CD4-positive, alpha-beta T cell treated with Interleukin-15 for 4 hours (primary cell): Measurements from ENCODE around the gene KRT17.
"Not testable (repeated sequence)": the region's sequence is repeated elsewhere in the genome, so short reads cannot be mapped to it uniquely, and the experiment has no call there.

Experiments
- DNase-seq: peaks from one replicate; pipeline ENCODE4 v3.0.0-alpha.2; 2020; ENCODE audit warnings: low spot score

The KRT17 gene

DNA sequence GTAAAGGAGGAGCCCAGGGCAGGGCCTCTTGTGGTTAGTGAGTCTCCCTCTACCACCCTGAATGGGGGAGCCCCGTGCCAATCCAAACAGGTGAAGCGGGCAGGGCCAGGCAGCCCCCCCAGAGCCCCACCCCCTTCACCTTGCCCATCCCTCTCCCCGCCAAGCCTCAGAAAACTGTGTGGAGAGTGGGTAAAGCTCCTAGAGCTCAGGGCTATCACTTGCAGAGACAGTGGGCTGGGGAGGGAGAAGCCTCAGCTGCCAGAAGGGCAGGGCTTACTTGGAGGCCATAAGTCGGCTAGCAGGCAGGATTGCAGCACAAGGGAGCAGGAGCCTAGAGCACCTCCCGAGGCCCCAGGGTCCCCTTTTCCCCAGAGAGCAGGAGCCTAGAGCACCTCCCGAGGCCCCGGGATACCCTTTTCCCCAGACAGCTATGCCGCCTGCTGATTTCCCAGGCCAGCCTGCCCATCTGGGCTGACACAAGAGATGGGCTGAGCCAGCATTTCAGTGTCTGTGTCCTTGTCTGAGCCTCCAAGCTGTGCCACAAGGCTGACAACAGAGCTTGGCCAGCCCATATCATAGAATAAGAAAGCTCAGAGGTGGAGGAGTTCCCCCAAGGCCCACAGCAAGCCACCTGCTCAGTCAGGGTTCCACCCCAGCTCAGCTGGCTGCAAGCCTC lies 30.9 kb downstream of the KRT17 start:
- DNase-seq = no peak

DNA sequence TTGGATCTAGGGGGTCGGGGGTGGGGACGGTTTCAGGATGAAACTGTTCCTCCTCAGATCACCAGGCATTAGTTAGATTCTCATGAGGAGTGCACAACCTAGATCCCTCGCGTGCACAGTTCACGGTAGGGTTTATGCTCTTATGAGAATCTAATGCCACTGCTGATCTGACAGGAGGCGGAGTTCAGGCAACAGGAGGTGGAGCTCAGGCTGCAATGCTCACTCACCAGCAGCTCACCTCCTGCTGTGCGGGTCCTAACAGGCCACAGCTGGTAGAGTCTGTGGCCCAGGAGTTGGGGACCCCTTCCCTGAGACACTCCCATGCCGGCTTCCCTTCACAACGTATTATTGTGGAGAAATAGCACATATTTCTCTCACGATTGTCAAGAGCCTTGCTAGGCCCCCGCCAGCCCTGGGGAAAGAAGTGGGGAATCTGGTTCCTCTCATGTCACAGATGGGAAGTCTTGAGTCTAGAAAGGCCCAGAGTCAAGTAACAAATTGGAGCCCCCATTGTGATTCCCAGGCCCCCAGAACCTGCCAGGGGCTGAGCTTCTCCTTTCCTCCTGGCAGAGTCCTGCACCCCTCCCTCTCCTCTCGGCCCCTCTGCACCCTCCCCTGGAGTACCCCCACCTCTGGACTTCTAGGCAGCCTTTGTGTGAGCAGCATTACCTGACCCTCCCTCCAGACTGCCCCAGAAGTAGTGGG lies 31.6 kb downstream of the KRT17 start:
- no peak for DNase-seq

DNA sequence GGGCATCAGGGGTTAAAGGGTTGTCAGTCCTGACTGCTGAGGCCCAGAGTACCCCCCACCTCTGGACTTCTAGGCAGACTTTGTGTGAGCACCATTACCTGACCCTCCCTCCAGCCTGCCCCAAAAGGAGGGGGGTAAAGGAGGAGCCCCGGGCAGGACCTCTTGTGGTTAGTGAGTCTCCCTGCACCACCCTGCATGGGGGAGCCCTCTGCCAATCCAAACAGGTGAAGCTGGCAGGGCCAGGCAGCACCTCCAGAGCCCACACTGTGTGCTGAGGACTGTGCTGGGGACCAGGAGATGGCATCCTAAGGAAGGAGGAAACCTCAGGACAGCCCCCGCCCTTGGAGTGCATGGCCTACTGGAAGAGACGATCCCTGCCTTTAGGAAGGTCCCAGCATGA lies 35.1 kb downstream of the KRT17 start:
- no peak for DNase-seq

DNA sequence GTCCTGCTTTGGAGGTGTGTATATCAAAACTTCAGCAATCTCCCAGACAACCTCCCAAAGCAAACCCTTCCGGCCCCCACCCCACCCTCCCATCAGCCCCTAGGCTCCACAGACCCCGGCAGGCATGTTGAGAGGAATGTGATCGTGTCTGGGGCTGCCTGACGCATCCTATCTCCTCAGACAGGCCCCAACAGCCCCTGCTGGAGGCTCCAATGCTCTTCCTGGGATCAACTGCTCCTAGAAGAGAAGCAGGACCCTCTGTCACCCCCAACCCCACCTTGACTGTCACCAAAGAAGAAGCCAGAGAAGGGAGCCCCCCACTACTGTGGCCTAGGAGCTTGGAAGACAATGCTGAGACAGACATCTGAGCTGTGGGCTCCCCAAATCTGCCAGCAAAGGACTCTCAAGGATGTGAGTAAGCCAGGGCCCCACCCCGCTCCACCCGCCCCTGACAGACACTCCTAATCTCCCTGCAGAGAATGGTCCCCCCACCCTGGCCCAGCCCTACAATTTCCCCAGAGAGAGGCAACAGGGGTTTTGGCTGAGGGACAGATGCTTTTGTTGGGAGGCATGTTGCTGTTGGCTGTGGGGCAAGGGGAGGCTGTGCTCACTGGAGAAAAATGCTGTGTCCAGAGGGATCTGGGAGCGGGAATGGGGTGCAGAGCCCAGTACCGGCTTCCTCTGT lies 36.1 kb downstream of the KRT17 start:
- no peak for DNase-seq

DNA sequence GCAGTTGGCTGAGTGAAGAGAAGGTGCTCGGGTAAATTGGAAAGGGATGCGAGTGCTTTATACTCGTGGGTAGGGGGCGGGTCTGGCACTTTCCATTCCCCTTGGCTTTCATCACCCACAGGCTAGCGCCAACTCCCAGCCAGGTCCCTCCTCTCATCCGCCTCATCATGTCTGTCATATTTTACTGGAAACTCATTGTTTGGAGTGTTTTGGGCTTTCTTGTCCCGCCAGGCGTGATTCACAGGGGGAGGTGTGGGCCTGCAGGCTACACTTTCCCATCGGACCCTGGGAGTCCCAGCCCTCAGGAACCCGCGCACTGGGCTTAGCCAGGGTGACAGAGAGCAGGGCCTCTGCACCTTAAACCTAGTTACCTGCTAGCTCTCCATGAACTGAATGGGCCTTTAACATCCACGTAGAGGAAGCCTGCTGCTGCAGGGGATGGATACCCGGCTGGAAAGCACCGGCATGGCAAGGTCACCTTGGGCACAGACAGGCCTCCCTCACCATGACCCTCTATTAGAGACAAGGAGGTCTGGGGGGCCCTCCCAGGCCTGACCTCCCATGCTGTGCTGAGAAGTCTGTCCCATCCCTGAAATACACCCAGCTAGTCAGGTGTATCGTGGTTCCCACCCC lies 37.4 kb downstream of the KRT17 start, which contains the start of gene KRT14:
Gene KRT14 (minus strand): TSS at position 33 of the 633 bp plus-strand sequence. CDS start 61 bp downstream, outside the sequence.
- no peak for DNase-seq

DNA sequence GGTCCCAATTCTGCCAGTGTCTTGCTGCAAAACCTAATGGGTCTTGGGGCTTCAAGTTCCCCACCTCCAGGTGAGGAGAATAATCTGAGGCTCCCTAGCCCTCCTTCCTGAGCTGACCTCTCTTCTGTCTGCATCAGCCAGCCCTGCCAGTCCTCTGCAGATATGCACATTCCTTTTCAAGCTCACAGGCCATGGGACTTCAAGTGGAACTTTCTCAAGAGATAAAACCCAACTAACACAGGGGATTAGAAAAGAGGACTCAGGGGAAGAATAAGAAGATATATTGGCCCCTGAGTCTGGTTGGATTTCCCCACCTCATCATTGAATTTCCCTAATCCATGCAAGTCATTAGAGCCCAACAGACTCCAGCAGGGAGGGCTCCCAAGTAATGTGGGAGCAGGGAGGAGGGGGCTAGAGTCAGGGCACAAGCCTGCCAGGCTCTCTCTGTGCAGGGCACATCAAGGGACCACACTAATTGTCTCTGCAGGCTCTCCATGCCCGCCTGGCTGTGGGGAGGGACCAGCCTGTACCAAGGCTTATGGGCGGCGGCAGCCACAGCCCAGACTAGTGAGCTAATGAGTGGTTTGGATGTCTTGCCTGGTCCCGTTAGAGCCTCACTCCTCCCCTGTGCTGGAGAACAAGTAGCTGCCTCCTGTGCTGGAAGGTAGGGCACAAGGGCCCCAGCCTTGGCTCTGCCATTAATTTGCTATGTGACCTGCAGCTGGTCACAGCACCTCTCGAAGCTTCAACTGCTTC lies 38.9 kb downstream of the KRT17 start:
- DNase-seq = no peak

DNA sequence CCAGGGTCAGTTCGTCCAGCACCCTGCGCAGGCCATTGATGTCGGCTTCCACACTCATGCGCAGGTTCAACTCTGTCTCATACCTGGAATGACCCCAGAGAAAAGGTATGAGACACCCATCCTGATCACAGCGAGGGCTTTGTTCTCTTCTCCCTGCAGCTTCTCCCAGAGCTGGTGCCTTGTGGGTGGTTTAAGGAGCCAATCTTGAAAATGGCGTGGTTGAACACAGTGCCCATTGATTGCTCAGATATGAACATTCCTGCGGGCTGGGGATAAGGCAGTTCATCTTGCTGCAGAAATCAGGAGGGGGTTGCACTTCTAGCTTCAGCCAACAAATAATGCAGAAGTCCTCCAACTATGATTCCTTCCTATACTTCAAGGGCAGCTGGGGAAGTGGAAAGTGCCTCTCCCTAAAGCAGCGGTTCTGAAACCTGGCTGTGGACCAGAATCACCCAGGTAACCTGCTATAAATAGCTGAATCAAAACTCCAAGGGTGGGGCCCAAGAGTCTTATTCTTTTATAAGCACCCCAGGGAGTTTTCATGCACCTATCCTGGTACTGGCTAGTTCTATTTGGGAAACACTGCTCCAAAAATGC lies 39.9 kb downstream of the KRT17 start:
- not testable (repeated sequence) for DNase-seq

DNA sequence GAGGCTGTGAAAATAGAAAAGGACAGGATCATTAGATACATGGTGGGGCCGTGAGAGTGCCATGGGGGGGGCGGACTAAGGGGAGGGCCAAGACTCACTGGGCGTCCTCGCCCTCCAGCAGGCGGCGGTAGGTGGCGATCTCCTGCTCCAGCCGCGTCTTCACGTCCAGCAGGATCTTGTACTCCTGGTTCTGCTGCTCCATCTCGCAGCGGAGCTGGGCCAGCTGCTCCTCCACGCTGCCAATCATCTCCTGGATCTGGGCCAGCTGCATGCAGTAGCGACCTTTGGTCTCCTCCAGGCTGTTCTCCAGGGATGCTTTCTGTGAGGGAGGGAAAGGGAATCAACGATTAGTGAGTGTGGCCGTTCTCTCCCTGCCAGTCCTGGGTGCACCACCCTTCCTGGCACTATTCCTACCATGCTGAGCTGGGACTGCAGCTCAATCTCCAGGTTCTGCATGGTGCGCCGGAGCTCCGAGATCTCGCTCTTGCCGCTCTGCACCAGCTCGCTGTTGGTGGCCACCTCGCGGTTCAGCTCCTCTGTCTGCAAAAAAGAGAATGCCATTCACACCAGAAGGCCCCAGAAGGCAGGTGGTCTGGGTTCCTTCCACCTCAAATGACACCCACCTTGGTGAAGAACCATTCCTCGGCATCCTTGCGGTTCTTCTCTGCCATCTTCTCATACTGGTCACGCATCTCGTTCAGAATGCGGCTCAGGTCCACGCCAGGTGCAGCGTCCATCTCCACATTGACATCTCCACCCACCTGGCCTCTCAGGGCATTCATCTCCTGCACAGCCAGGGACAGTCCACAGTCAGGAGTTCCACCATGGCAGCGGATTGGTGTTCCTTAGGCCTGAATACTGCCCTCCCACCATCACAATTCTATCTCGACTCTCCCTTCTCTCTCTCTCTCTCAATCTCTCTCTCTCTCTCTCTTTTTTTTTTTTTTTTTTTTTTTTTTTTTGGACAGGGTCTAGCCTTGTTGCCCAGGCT lies 40.9 kb downstream of the KRT17 start:
- no peak for DNase-seq

DNA sequence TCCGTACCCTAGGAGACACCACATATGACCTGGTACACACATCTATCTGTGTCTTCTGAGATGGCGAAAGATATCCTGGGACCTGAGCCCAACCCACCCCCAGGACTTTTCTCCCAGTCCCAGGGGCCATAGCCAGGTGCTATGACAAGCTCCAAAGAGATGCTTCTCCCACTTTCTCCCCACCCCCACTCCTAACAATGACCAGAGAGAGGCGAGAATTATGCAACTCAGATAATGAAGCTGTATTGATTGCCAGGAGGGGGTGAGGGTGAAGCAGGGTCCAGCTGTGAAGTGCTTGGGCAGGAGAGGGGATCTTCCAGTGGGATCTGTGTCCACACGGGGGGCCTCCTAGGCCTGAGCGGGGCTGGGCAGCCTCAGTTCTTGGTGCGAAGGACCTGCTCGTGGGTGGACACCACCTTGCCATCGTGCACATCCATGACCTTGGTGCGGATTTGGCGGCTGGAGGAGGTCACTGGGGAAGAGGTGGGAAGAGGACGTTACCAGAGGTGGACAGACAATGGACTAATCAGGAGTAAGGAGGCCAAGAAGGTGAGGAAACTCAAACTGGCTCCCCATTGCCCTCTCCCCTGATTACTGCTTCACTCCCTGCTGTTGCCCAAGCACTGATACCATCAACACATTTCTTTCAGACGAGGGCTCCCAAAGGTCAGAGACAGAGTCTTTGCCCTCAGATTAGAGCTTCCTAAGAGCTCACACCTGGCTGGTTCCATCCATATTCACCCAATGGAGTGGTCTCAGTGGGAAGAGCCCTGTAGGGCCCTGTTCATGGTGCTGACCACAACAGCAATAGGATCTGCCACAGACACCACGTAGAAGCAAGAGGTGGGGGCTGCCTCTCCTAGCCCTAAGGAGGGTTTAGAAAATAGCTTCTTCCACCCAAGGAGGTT lies 42.1 kb downstream of the KRT17 start:
- DNase-seq = not testable (repeated sequence)

DNA sequence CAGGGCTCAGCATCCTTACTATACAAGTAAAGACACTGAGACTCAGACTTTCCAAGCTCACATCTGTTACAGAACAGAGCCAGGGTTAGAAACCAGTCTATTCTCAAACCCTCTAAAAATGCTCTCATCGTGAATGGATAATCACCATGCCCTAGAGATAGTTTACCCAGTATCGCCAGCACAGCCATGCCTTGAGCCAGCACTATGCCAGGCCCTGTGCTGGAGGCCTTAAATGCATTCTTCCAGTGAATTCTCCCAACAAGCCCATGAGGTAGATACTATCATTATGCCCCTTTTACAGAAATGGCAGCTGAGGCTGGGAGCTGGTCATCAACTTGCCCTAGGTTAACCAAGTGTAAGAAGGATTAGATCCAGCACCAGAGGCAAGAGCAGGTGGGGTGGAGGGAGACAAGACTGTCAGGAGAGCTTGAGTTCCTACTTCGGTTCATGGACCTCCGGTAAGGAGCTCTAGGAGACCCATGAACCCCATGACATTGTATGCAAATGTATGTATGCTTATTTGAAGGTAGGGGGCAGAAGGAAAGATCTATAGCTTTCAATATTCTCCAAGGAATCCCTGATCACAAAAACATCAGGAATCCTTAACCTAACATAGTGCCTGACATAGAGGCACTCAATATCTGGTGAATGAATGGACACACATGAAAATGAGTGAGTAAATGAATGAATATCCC lies 42.9 kb downstream of the KRT17 start:
- no peak for DNase-seq

DNA sequence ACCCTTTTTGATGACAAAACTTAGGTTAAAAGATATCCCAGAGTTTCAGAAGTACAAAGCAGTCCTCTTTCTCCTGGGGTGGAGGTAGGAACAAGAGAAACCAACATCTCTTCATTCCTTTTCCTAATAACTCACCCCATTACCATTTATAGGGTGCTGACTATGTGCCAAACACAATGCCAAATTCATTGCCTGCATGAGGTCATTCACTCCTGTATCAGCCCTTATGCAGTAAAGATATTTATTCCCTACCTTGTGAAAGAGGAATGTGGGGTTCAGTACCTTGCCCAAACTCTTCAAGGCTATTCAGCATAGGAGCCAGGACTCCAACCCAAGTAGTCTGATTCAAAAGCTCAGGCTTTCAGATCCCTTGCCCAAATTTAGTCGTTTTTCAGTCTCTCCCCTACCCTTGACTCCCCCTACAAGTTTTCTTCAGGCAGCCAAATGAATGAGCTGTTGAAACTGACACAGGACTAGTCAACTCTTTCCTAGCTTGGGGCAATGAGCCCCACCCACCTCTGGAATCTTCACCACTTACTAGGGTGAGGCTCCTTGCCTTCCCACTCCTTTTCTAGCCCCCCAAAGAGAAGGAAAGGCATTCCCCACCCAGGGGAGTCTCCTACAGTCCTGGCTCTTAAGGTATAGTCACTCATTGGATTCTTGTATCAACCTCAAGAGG lies 43.5 kb downstream of the KRT17 start:
- no peak for DNase-seq

DNA sequence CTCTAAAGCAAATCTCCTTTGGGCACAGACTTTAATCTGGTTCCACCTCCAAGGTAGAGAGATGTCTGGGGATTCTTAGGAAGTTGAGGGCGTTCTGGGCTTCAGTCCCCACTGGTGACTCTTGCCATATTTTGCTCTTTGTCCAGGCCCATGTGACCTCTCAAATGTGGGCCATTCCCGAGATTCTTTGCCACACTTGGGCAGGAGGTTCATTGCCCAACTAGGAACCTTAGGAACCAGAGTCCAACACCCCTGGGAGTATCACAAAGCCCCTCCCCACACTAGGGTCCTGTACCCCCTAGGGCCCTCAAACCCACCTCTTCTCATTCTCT lies 44.2 kb downstream of the KRT17 start:
- no peak for DNase-seq

DNA sequence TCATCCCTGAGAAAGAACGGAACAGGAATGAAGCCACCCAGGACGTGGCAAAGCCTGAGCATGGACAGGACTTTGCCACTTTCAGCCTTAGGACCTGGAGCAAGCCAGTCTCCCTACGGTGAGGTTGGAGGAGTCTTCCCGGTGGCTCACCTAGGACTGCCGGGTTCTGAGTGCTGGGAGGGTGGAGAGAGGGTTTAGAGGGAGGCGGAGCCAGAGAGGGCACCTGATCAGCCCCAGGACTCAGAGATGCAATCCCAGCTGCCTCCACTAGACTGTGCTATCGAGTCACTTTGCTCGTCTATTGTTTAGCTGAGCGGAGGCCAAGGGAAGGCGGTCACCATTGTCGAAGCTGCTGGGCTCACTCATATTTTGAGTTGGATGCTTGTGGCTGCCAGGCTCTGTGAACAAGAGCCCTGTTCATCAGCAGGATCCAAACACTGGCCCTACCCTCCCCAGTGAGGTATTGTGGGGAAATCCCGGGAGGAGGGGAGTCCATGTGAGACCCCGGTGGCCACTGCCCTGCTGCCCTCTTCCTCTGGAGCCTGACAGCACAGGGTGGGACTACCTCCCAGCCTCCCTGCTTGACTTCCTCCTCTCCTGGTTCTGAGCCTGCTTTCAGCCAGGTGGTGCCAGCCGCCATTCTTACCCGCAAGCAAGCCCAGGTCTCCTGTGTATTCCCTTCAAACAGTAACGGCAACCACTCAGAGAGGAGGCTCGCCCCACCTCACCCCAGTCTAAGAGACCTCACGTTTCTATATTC lies 44.7 kb downstream of the KRT17 start:
- peak; percentile 48 for DNase-seq

DNA sequence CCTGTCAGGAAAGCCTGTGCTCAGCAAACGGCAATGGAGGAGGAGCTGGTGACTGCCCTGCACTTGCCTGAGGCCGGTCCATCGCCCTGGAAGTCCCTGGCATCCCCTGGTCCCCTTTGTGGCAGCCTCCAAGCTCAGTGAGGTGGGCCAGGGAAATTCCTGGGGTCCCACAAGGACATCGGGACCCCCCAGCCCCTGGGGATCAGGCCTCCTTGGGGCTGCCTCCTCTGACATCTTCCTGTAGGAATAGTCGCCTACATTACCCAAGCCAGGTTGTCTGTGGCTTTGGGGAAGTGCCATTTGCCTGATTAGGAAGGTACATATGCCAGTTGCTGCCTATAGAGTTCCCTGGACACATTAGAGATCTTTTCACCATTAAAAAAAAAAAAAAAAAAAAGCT lies 45.4 kb downstream of the KRT17 start:
- no peak for DNase-seq

DNA sequence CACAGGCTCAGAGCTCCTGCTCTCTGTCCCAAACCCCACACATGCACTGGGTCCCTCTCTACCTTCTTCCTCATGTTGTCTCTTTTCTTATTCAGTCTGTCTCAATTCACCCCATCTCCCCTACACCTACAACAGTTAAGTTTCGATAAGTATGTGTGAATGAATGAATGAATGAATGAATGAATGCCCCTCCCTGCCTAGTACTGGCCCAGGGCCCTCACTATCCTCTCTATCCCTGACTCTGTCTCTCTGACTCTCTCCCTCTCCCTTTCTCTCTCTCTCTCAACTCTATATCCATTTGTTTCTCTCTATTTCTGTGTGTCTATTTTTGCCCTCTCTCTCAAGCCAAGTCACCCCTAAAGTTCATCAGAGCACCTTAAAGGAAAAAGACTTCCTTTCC lies 45.8 kb downstream of the KRT17 start:
- DNase-seq = no peak

DNA sequence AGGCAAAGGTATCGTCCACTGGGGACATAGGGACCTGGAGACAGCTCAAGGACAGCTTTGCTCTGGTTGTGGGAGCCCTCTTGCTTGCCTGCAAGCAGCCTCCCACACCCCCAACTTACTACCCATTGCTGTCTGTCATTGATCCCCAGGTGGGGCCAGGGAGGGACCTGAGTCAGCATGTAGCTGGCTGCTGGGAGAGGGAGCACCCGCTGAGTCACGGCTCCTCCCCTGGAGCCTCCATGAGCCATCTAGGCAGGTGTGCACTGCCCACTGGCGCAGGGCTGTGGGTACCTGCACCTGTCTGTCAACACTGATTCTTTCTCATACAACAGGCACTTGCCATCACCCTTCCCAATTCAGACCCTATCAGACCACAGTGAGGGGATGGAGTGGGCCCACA lies 47.6 kb downstream of the KRT17 start:
- DNase-seq = not testable (repeated sequence)

DNA sequence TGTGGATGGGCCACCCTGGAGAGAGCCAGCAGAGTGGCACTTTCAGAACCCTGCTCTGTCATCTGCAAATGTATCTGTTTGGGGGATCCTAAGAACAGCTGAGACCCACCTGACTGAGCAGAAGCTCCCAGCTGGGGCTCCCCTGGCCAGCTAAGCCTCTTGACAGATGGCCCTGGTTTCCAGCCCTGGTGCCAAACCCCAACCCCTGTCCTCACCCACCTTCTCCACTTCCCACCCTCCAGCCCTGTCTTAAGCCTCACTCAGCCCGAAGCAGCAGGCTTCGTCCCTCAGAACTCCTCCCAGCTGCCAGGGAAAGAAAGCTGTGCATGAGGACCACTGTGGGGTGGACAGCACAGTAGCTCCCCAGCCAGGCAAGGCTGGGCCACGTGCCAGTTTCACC lies 49.0 kb downstream of the KRT17 start:
- DNase-seq = no peak
